KMS-11 (cell line): ENCODE results near the gene MIB1.

ENCODE experiments used
- H2AFZ ChIP-seq: fragments of 200-600 bp; sonication (generic); 2 replicates; pipeline ENCODE4 v1.6.1; 2016; ENCODE audit warnings: antibody characterized with exemption, mixed run types, low read depth
- H3K27ac ChIP-seq: fragments of 200-600 bp; sonication (generic); 2 replicates; pipeline ENCODE4 v1.6.1; 2016; ENCODE audit warnings: mild to moderate bottlenecking, mixed run types
- H3K27me3 ChIP-seq: fragments of 200-600 bp; sonication (generic); 2 replicates; pipeline ENCODE4 v1.6.1; 2017; ENCODE audit warnings: mild to moderate bottlenecking, low read depth, mixed run types, moderate library complexity; ENCODE audit not compliant: insufficient read depth
- H3K36me3 ChIP-seq: fragments of 200-600 bp; sonication (generic); 2 replicates; pipeline ENCODE4 v1.6.1; 2017; ENCODE audit warnings: mild to moderate bottlenecking, mixed run types; ENCODE audit not compliant: insufficient read depth
- H3K4me1 ChIP-seq: fragments of 200-600 bp; sonication (generic); 2 replicates; pipeline ENCODE4 v1.6.1; 2016; ENCODE audit warnings: mild to moderate bottlenecking, low read depth, mixed run types; ENCODE audit not compliant: poor library complexity, severe bottlenecking
- H3K4me2 ChIP-seq: fragments of 200-600 bp; sonication (generic); 2 replicates; pipeline ENCODE4 v1.7.0; 2016; ENCODE audit warnings: mild to moderate bottlenecking, mixed run types
- H3K4me3 ChIP-seq: fragments of 200-600 bp; sonication (generic); IDR thresholded peaks from 2 replicates; pipeline ENCODE4 v1.6.1; 2017; ENCODE audit warnings: low read depth, low read length, mixed read lengths; ENCODE audit not compliant: insufficient read depth
- H3K79me2 ChIP-seq: fragments of 200-600 bp; sonication (generic); 2 replicates; pipeline ENCODE4 v1.6.1; 2016; ENCODE audit warnings: low read depth, mixed run types; ENCODE audit not compliant: insufficient read depth
- H3K9ac ChIP-seq: fragments of 200-600 bp; sonication (generic); 2 replicates; pipeline ENCODE4 v1.6.1; 2016; ENCODE audit warnings: mild to moderate bottlenecking, mixed run types
- H4K20me1 ChIP-seq: fragments of 200-600 bp; sonication (generic); 2 replicates; pipeline ENCODE4 v1.6.1; 2016; ENCODE audit warnings: mild to moderate bottlenecking, mixed run types; ENCODE audit not compliant: insufficient read depth
- CTCF ChIP-seq: fragments of 200-600 bp; sonication (generic); conservative IDR thresholded peaks from 2 replicates; pipeline ENCODE4 v1.6.1; 2017; ENCODE audit warnings: low read depth, mild to moderate bottlenecking, antibody characterized with exemption, low read length, moderate library complexity, mixed read lengths

The MIB1 gene

GRCh38 chr18:21894619-21895367 lies 154.2 kb downstream of the MIB1 start:
- Histone ChIP-seq H3K9ac (no peak overlapping the region), H2AFZ (no peak overlapping the region), H3K36me3 (no peaks in the 10 kb centered on the region), H3K79me2 (no peaks in the 10 kb centered on the region), H3K4me1 (no peaks in the 10 kb centered on the region), H3K4me2 (no peak overlapping the region), H3K27me3 (no peaks in the 10 kb centered on the region), H4K20me1 (no peaks in the 10 kb centered on the region), H3K4me3 (no peak overlapping the region), H3K27ac (no peak overlapping the region)
- no peak for TF ChIP-seq CTCF

- no peak overlapping the region for H3K4me2 ChIP-seq
- H4K20me1 ChIP-seq = no peaks in the 10 kb centered on the region
- H3K79me2 ChIP-seq = no peaks in the 10 kb centered on the region
- H2AFZ ChIP-seq = no peak overlapping the region
- H3K27ac ChIP-seq = no peak overlapping the region
- no peaks in the 10 kb centered on the region for H3K36me3 ChIP-seq
- no peaks in the 10 kb centered on the region for H3K27me3 ChIP-seq
- no peak for TF ChIP-seq CTCF
- H3K4me1 ChIP-seq = no peaks in the 10 kb centered on the region
- no peak overlapping the region for H3K9ac ChIP-seq
- no peak overlapping the region for H3K4me3 ChIP-seq
Observed at GRCh38 chr18:21896732-21897336, 156.2 kb downstream of the MIB1 start.

GRCh38 chr18:21897811-21898210 lies 157.2 kb downstream of the MIB1 start:
- Histone ChIP-seq H3K79me2 (no peaks in the 10 kb centered on the region), H3K36me3 (no peaks in the 10 kb centered on the region), H3K4me1 (no peaks in the 10 kb centered on the region), H3K4me2 (no peak overlapping the region), H3K4me3 (no peak overlapping the region), H3K9ac (no peak overlapping the region), H3K27ac (no peak overlapping the region), H3K27me3 (no peaks in the 10 kb centered on the region), H2AFZ (peak overlapping the region; percentile 50; the same call in 1 of the 2 replicates), H4K20me1 (no peaks in the 10 kb centered on the region)
- TF ChIP-seq CTCF = peak; percentile 81

GRCh38 chr18:21900605-21901352 lies 160.2 kb downstream of the MIB1 start:
- Histone ChIP-seq H3K9ac (no peak overlapping the region), H3K4me3 (no peak overlapping the region), H3K27me3 (no peaks in the 10 kb centered on the region), H3K36me3 (no peaks in the 10 kb centered on the region), H2AFZ (no peak overlapping the region), H3K79me2 (no peaks in the 10 kb centered on the region), H3K4me1 (no peaks in the 10 kb centered on the region), H3K27ac (no peak overlapping the region), H3K4me2 (no peak overlapping the region), H4K20me1 (no peaks in the 10 kb centered on the region)
- no peak for TF ChIP-seq CTCF
